Calu3 (cell line): ENCODE measurements around the gene PDZD2. TPM values are rescaled to one million over a fixed set of nuclear protein-coding genes. Genes with fewer than 3 reads are reported as not detected.

Source experiments
- BruUV-seq: library from RNA; stranded (reverse); fragments of 400-500 nt; replicated peaks from 2 replicates; lab custom pipeline; 2021; lab: Mats Ljungman, UMichigan
- CTCF ChIA-PET: fragments of 300-600 bp; sonication (Branson Sonifier 250); formaldehyde crosslinking; loops from one replicate; lab custom pipeline; 2022; ENCODE audit warnings: antibody characterized with exemption; lab: Charles Lee
- DNase-seq: peaks from one replicate; pipeline ENCODE4 v3.0.0; 2022
- H3K27ac Mint-ChIP-seq: one replicate; pipeline ENCODE4 v1.8.0; 2022; ENCODE audit warnings: mixed read lengths; ENCODE audit not compliant: unreplicated experiment
- H3K27me3 Mint-ChIP-seq: one replicate; pipeline ENCODE4 v1.8.0; 2022; ENCODE audit warnings: mixed read lengths; ENCODE audit not compliant: unreplicated experiment
- H3K36me3 Mint-ChIP-seq: one replicate; pipeline ENCODE4 v1.8.0; 2022; ENCODE audit warnings: mild to moderate bottlenecking, moderate library complexity, mixed read lengths; ENCODE audit not compliant: insufficient read depth, unreplicated experiment
- H3K4me1 Mint-ChIP-seq: one replicate; pipeline ENCODE4 v1.8.0; 2022; ENCODE audit warnings: mild to moderate bottlenecking, low read depth, mixed read lengths; ENCODE audit not compliant: unreplicated experiment
- H3K4me3 Mint-ChIP-seq: one replicate; pipeline ENCODE4 v1.8.0; 2022; ENCODE audit warnings: mild to moderate bottlenecking, low read depth, moderate library complexity, mixed read lengths; ENCODE audit not compliant: unreplicated experiment
- H3K9me3 Mint-ChIP-seq: one replicate; pipeline ENCODE4 v1.8.0; 2022; ENCODE audit warnings: low read depth, mixed read lengths; ENCODE audit not compliant: unreplicated experiment
- CTCF ChIP-seq: fragments of 200-600 bp; IDR thresholded peaks from one replicate; pipeline ENCODE4 v1.8.0; 2022; ENCODE audit warnings: antibody characterized with exemption; ENCODE audit not compliant: unreplicated experiment
- intact Hi-C: fragments of 100-400 bp; cut with micrococcal nuclease; formaldehyde crosslinking; loops from one replicate; pipeline ENCODE4 v1.10.0; 2022; ENCODE audit not compliant: unreplicated experiment
- total RNA-seq: library from RNA; stranded (reverse); gene quantifications from 2 replicates; pipeline ENCODE4 v1.2.3, GENCODE V29; 2022

PDZD2 gene
- total RNA-seq, 1 experiment from 2014 or later: 0.97 TPM

- Mint-ChIP-seq H3K9me3 (no peaks in the 10 kb centered on the region), H3K4me3 (no peak overlapping the region), H3K36me3 (no peaks in the 10 kb centered on the region), H3K27me3 (no peaks in the 10 kb centered on the region), H3K4me1 (no peaks in the 10 kb centered on the region), H3K27ac (no peak overlapping the region)
- intact Hi-C loops: no loop called here
- no TSS peak for BruUV-seq
- CTCF ChIA-PET: interaction anchor here (0.7 kb wide), 1 partner anchor 116 kb away, joined by 4 read pairs; no protein-coding TSS in a partner anchor
- no peak for DNase-seq
- no peak for TF ChIP-seq CTCF
These were observed 27.9 kb upstream of the PDZD2 start for GRCh38 chr5:31611002-31611401.

GRCh38 chr5:31613651-31614050 is 25.3 kb upstream of the PDZD2 start:
- Mint-ChIP-seq H3K9me3 (no peaks in the 10 kb centered on the region), H3K36me3 (no peaks in the 10 kb centered on the region), H3K27me3 (no peaks in the 10 kb centered on the region), H3K27ac (no peak overlapping the region), H3K4me1 (no peaks in the 10 kb centered on the region), H3K4me3 (no peak overlapping the region)
- intact Hi-C loops: no loop called here
- CTCF ChIA-PET: interaction anchor here (1.2 kb wide), 1 partner anchor 25 kb away, joined by 3 read pairs; the partner anchor contains the start of gene PDZD2
- no TSS peak for BruUV-seq
- no peak for DNase-seq
- TF ChIP-seq CTCF: no peak

GRCh38 chr5:31614151-31615020 is 24.5 kb upstream of the PDZD2 start:
- Mint-ChIP-seq H3K4me3 (no peak overlapping the region), H3K9me3 (no peaks in the 10 kb centered on the region), H3K4me1 (no peaks in the 10 kb centered on the region), H3K27ac (no peak overlapping the region), H3K36me3 (no peaks in the 10 kb centered on the region), H3K27me3 (peaks cover 1% of the 10 kb centered on the region)
- TF ChIP-seq CTCF: no peak
- CTCF ChIA-PET: interaction anchor here (1.2 kb wide), 1 partner anchor 24 kb away, joined by 3 read pairs; the partner anchor contains the start of gene PDZD2
- intact Hi-C loops: no loop called here
- DNase-seq: no peak
- no TSS peak for BruUV-seq

GRCh38 chr5:31617867-31618266 is 21.1 kb upstream of the PDZD2 start:
- no peaks in the 10 kb centered on the region for H3K9me3 Mint-ChIP-seq
- H3K36me3 Mint-ChIP-seq: no peaks in the 10 kb centered on the region
- no peak overlapping the region for H3K4me3 Mint-ChIP-seq
- H3K27me3 Mint-ChIP-seq: peaks cover 8% of the 10 kb centered on the region
- DNase-seq: no peak
- H3K4me1 Mint-ChIP-seq: no peaks in the 10 kb centered on the region
- no peak for TF ChIP-seq CTCF
- intact Hi-C loops: no loop called here
- H3K27ac Mint-ChIP-seq: no peak overlapping the region
- CTCF ChIA-PET: interaction anchor here (0.6 kb wide), 2 partner anchors 33 to 72 kb away, joined by 3 read pairs; no protein-coding TSS in a partner anchor
- BruUV-seq: no TSS peak
